Measurements from ENCODE around the gene PLA2G5. TPM values are rescaled to one million over a fixed set of nuclear protein-coding genes. Genes with fewer than 3 reads are reported as not detected.

The PLA2G5 gene
- total RNA-seq, 1 donor from 2014 or later: not detected

- H3K9ac ChIP-seq (ENCODE audit: low read length): no peak overlapping the region
- Mint-ChIP-seq H3K9me3 (ENCODE audit: unreplicated experiment) (peaks cover 3% of the 10 kb centered on the region), H3K27me3 (ENCODE audit: low read depth, unreplicated experiment) (peaks cover 8% of the 10 kb centered on the region), H3K36me3 (ENCODE audit: low read depth, unreplicated experiment) (no peaks in the 10 kb centered on the region), H3K4me1 (ENCODE audit: low read depth, unreplicated experiment) (peaks cover 1% of the 10 kb centered on the region), H3K4me3 (ENCODE audit: unreplicated experiment) (no peak overlapping the region), H3K27ac (ENCODE audit: unreplicated experiment) (no peak overlapping the region)
- no peaks in the 10 kb centered on the region for H3K4me1 ChIP-seq (ENCODE audit: insufficient read depth, low read length)
- H4K20me1 ChIP-seq (ENCODE audit: insufficient read depth, low read length): no peaks in the 10 kb centered on the region
- peaks cover 3% of the 10 kb centered on the region for H3K27me3 ChIP-seq (ENCODE audit: insufficient read depth, low read length)
- H3K9me3 ChIP-seq (ENCODE audit: insufficient read depth, low read depth, low read length): no peaks in the 10 kb centered on the region
- no peaks in the 10 kb centered on the region for H3K36me3 ChIP-seq (ENCODE audit: insufficient read depth, low read length)
- H3K27ac ChIP-seq (ENCODE audit: low read depth, low read length): no peak overlapping the region
- FAIRE-seq (no peak), DNase-seq (ENCODE audit: low read depth) (peak; percentile 92)
- H3K4me2 ChIP-seq (ENCODE audit: low read length): no peak overlapping the region
- TF ChIP-seq CTCF (IDR thresholded peaks at IDR 0.05; ENCODE audit: insufficient read depth, low read depth, low read length) (no peak), EZH2 (IDR thresholded peaks at IDR 0.05; ENCODE audit: insufficient read depth, low read length) (no peak)
- H3K4me3 ChIP-seq (ENCODE audit: insufficient read depth, low read depth, low read length): no peak overlapping the region
- H2AFZ ChIP-seq (ENCODE audit: low read depth, low read length): no peak overlapping the region
- H3K79me2 ChIP-seq (ENCODE audit: insufficient read depth, low read length): no peaks in the 10 kb centered on the region
Measured at GRCh38 chr1:20102875-20103274, 32.9 kb downstream of the PLA2G5 start.

- Histone ChIP-seq H3K4me2 (ENCODE audit: low read length) (no peak overlapping the region), H3K36me3 (ENCODE audit: insufficient read depth, low read length) (no peaks in the 10 kb centered on the region), H3K4me1 (ENCODE audit: insufficient read depth, low read length) (peaks cover 6% of the 10 kb centered on the region), H3K27me3 (ENCODE audit: insufficient read depth, low read length) (no peaks in the 10 kb centered on the region), H3K4me3 (ENCODE audit: insufficient read depth, low read depth, low read length) (no peak overlapping the region), H3K9me3 (ENCODE audit: insufficient read depth, low read depth, low read length) (no peaks in the 10 kb centered on the region), H3K9ac (ENCODE audit: low read length) (no peak overlapping the region), H3K79me2 (ENCODE audit: insufficient read depth, low read length) (no peaks in the 10 kb centered on the region), H4K20me1 (ENCODE audit: insufficient read depth, low read length) (no peaks in the 10 kb centered on the region), H2AFZ (ENCODE audit: low read depth, low read length) (no peak overlapping the region), H3K27ac (ENCODE audit: low read depth, low read length) (no peak overlapping the region)
- no peaks in the 10 kb centered on the region for H3K36me3 Mint-ChIP-seq (ENCODE audit: low read depth, unreplicated experiment)
- FAIRE-seq: no peak
- peaks cover 13% of the 10 kb centered on the region for H3K4me1 Mint-ChIP-seq (ENCODE audit: low read depth, unreplicated experiment)
- DNase-seq (ENCODE audit: low read depth): peak; percentile 59
- peaks cover 3% of the 10 kb centered on the region for H3K9me3 Mint-ChIP-seq (ENCODE audit: unreplicated experiment)
- no peak for TF ChIP-seq CTCF (IDR thresholded peaks at IDR 0.05; ENCODE audit: insufficient read depth, low read depth, low read length)
- no peak for TF ChIP-seq EZH2 (IDR thresholded peaks at IDR 0.05; ENCODE audit: insufficient read depth, low read length)
- H3K4me3 Mint-ChIP-seq (ENCODE audit: unreplicated experiment): no peak overlapping the region
- H3K27ac Mint-ChIP-seq (ENCODE audit: unreplicated experiment): no peak overlapping the region
- H3K27me3 Mint-ChIP-seq (ENCODE audit: low read depth, unreplicated experiment): peaks cover 3% of the 10 kb centered on the region
Measured at GRCh38 chr1:20105856-20106255, 35.9 kb downstream of the PLA2G5 start.

- H3K4me3 Mint-ChIP-seq (ENCODE audit: unreplicated experiment): no peak overlapping the region
- H3K79me2 ChIP-seq (ENCODE audit: insufficient read depth, low read length): no peaks in the 10 kb centered on the region
Measured at GRCh38 chr1:20107351-20107750, 37.4 kb downstream of the PLA2G5 start.

More at GRCh38 chr1:20107351-20107750, 37.4 kb downstream of the PLA2G5 start:
- Histone ChIP-seq H3K4me3 (ENCODE audit: insufficient read depth, low read depth, low read length) (no peak overlapping the region), H3K9ac (ENCODE audit: low read length) (no peak overlapping the region), H4K20me1 (ENCODE audit: insufficient read depth, low read length) (no peaks in the 10 kb centered on the region), H2AFZ (ENCODE audit: low read depth, low read length) (no peak overlapping the region), H3K27me3 (ENCODE audit: insufficient read depth, low read length) (no peaks in the 10 kb centered on the region), H3K4me1 (ENCODE audit: insufficient read depth, low read length) (peaks cover 9% of the 10 kb centered on the region), H3K27ac (ENCODE audit: low read depth, low read length) (no peak overlapping the region), H3K4me2 (ENCODE audit: low read length) (no peak overlapping the region), H3K9me3 (ENCODE audit: insufficient read depth, low read depth, low read length) (no peaks in the 10 kb centered on the region), H3K36me3 (ENCODE audit: insufficient read depth, low read length) (no peaks in the 10 kb centered on the region)
- no peaks in the 10 kb centered on the region for H3K27me3 Mint-ChIP-seq (ENCODE audit: low read depth, unreplicated experiment)
- TF ChIP-seq CTCF (IDR thresholded peaks at IDR 0.05; ENCODE audit: insufficient read depth, low read depth, low read length) (no peak), EZH2 (IDR thresholded peaks at IDR 0.05; ENCODE audit: insufficient read depth, low read length) (no peak)
- H3K4me1 Mint-ChIP-seq (ENCODE audit: low read depth, unreplicated experiment): peaks cover 14% of the 10 kb centered on the region
- H3K27ac Mint-ChIP-seq (ENCODE audit: unreplicated experiment): no peak overlapping the region
- FAIRE-seq: no peak
- no peak for DNase-seq (ENCODE audit: low read depth)
- peaks cover 3% of the 10 kb centered on the region for H3K9me3 Mint-ChIP-seq (ENCODE audit: unreplicated experiment)
- H3K36me3 Mint-ChIP-seq (ENCODE audit: low read depth, unreplicated experiment): no peaks in the 10 kb centered on the region

Measured in astrocyte (in vitro differentiated cells and primary cell).